ENCODE measurements around the gene ASB2. TPM values are rescaled to one million over a fixed set of nuclear protein-coding genes. Genes with fewer than 3 reads are reported as not detected.

The ASB2 gene
- total RNA-seq, 2 donors from 2014 or later: 10.3 to 17.4 TPM

GRCh38 chr14:93969082-93969828, 7.1 kb downstream of the ASB2 start:
- intact Hi-C loops (cut with DNase I): no loop called here
- no peak overlapping the region for H3K27ac ChIP-seq
- 81% methylated on average over 12 of the region's 12 CpGs for WGBS
- H3K36me3 ChIP-seq: no peaks in the 10 kb centered on the region
- no peak for DNase-seq (ENCODE audit: low spot score)
- H3K4me1 ChIP-seq (replicated peaks): no peaks in the 10 kb centered on the region
- no peaks in the 10 kb centered on the region for H3K9me3 ChIP-seq
- no peaks in the 10 kb centered on the region for H3K27me3 ChIP-seq (replicated peaks; ENCODE audit: insufficient read depth)
- no peak for TF ChIP-seq POLR2AphosphoS5 (IDR thresholded peaks at IDR 0.05)
- H3K4me3 ChIP-seq: no peak overlapping the region

- no peak for DNase-seq (ENCODE audit: low spot score)
- WGBS: 80% methylated on average over 10 of the region's 10 CpGs
Measured at GRCh38 chr14:93967637-93968250, 8.6 kb downstream of the ASB2 start.

GRCh38 chr14:93965946-93966474, 10.4 kb downstream of the ASB2 start:
- DNase-seq (ENCODE audit: low spot score): no peak
- no peak overlapping the region for H3K27ac ChIP-seq
- H3K36me3 ChIP-seq: no peaks in the 10 kb centered on the region
- no peaks in the 10 kb centered on the region for H3K4me1 ChIP-seq (replicated peaks)
- no peaks in the 10 kb centered on the region for H3K9me3 ChIP-seq
- no peaks in the 10 kb centered on the region for H3K27me3 ChIP-seq (replicated peaks; ENCODE audit: insufficient read depth)
- H3K4me3 ChIP-seq: no peak overlapping the region
- TF ChIP-seq, protein P1, sequence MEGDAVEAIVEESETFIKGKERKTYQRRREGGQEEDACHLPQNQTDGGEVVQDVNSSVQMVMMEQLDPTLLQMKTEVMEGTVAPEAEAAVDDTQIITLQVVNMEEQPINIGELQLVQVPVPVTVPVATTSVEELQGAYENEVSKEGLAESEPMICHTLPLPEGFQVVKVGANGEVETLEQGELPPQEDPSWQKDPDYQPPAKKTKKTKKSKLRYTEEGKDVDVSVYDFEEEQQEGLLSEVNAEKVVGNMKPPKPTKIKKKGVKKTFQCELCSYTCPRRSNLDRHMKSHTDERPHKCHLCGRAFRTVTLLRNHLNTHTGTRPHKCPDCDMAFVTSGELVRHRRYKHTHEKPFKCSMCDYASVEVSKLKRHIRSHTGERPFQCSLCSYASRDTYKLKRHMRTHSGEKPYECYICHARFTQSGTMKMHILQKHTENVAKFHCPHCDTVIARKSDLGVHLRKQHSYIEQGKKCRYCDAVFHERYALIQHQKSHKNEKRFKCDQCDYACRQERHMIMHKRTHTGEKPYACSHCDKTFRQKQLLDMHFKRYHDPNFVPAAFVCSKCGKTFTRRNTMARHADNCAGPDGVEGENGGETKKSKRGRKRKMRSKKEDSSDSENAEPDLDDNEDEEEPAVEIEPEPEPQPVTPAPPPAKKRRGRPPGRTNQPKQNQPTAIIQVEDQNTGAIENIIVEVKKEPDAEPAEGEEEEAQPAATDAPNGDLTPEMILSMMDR (IDR thresholded peaks at IDR 0.05): no peak
- no peak for TF ChIP-seq POLR2A (IDR thresholded peaks at IDR 0.05)
- TF ChIP-seq POLR2AphosphoS5 (IDR thresholded peaks at IDR 0.05): no peak
- intact Hi-C loops (cut with DNase I): no loop called here
- 87% methylated on average over 3 of the region's 3 CpGs for WGBS

More at GRCh38 chr14:93967637-93968250, 8.6 kb downstream of the ASB2 start:
- Histone ChIP-seq H3K4me3 (no peak overlapping the region), H3K27me3 (replicated peaks; ENCODE audit: insufficient read depth) (no peaks in the 10 kb centered on the region), H3K27ac (no peak overlapping the region), H3K9me3 (no peaks in the 10 kb centered on the region), H3K36me3 (no peaks in the 10 kb centered on the region), H3K4me1 (replicated peaks) (no peaks in the 10 kb centered on the region)
- intact Hi-C loops (cut with DNase I): no loop called here
- TF ChIP-seq POLR2A (IDR thresholded peaks at IDR 0.05) (no peak), POLR2AphosphoS5 (IDR thresholded peaks at IDR 0.05) (no peak)
- TF ChIP-seq, protein P1 (IDR thresholded peaks at IDR 0.05): no peak

GRCh38 chr14:93965287-93965821, 11.0 kb downstream of the ASB2 start:
- WGBS: 64% methylated on average over 3 of the region's 3 CpGs
- DNase-seq (ENCODE audit: low spot score): no peak
- no peaks in the 10 kb centered on the region for H3K9me3 ChIP-seq
- TF ChIP-seq, protein P1 (IDR thresholded peaks at IDR 0.05): no peak
- no peak for TF ChIP-seq POLR2AphosphoS5 (IDR thresholded peaks at IDR 0.05)
- no peak for TF ChIP-seq POLR2A (IDR thresholded peaks at IDR 0.05)
- H3K27ac ChIP-seq: no peak overlapping the region
- H3K4me1 ChIP-seq (replicated peaks): no peaks in the 10 kb centered on the region
- no peaks in the 10 kb centered on the region for H3K27me3 ChIP-seq (replicated peaks; ENCODE audit: insufficient read depth)
- H3K36me3 ChIP-seq: no peaks in the 10 kb centered on the region
- H3K4me3 ChIP-seq: no peak overlapping the region
- intact Hi-C loops (cut with DNase I): no loop called here

- H3K36me3 ChIP-seq: no peaks in the 10 kb centered on the region
- H3K4me1 ChIP-seq (replicated peaks): no peaks in the 10 kb centered on the region
- H3K27ac ChIP-seq: no peak overlapping the region
- H3K4me3 ChIP-seq: no peak overlapping the region
- 93% methylated on average over 3 of the region's 3 CpGs for WGBS
- intact Hi-C loops (cut with DNase I): no loop called here
- TF ChIP-seq POLR2AphosphoS5 (IDR thresholded peaks at IDR 0.05) (no peak), POLR2A (IDR thresholded peaks at IDR 0.05) (no peak)
- TF ChIP-seq, protein P1 (IDR thresholded peaks at IDR 0.05): no peak
- no peak for DNase-seq (ENCODE audit: low spot score)
- H3K9me3 ChIP-seq: no peaks in the 10 kb centered on the region
- no peaks in the 10 kb centered on the region for H3K27me3 ChIP-seq (replicated peaks; ENCODE audit: insufficient read depth)
Measured at GRCh38 chr14:93964820-93965286, 11.5 kb downstream of the ASB2 start.

Data from prostate gland (tissue), 2 donors.